Activated CD4-positive, CD25-positive, alpha-beta regulatory T cell treated with anti-CD3 and anti-CD28 coated beads, Interleukin-2, amount 50 U/mL, for 16 hours (primary cell): ENCODE data around the gene RABL3.
"Not testable (repeated sequence)": the region's sequence is repeated elsewhere in the genome, so short reads cannot be mapped to it uniquely, and the experiment has no call there.

Experiments used
- DNase-seq: peaks from one replicate; pipeline ENCODE4 v3.0.0-alpha.2; 2020; ENCODE audit warnings: low read depth, low spot score

Gene RABL3

DNA sequence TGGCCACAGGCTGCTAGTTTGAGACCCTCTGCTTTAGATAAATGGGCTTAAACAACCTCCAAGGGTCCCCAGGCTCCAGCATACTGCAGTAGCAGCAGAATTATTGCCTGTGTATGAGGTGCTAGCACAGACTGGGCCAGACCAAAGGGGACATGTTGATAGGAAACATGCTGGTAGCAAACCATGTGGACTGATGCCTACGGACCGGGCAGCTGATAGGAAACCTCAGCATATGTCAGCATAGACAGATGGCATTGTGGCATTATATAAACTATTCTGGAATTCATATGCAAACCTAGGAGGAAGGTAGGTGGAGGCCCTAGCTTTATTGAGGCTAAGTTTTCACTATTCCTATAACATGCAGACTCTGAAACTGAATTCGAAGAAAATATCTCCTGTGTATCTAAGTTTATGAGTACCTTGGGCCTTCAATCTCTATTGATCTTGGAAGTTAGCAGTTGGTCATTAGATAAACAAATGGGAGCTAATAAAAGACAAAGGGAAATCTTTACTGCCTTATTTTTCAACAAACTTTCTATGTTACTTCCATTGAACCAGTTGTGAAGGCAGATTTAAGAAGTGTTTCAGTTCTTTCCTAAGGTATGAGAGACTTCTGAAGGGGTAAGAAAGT, 58.5 kb downstream of the RABL3 start:
- DNase-seq, result no peak

DNA sequence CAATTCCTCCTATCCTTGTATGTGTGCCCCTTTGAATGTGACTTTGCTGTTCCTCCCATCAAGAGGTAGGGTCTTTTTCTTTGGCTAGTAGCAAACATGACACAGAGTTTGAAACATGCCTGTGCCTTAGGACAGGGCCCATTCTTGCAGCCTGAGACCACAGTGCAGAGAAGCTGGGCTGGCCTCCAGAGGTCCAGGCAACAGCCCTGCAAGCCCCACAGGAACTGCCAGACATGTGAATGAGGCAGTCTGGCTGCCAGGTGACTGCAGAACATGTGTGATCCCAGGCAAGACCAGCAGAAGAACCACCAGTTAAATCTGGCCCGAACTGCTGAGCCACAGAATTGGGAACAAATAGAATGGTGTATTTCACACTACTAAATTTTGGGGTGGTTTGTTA, 59.1 kb downstream of the RABL3 start:
- no peak for DNase-seq

DNA sequence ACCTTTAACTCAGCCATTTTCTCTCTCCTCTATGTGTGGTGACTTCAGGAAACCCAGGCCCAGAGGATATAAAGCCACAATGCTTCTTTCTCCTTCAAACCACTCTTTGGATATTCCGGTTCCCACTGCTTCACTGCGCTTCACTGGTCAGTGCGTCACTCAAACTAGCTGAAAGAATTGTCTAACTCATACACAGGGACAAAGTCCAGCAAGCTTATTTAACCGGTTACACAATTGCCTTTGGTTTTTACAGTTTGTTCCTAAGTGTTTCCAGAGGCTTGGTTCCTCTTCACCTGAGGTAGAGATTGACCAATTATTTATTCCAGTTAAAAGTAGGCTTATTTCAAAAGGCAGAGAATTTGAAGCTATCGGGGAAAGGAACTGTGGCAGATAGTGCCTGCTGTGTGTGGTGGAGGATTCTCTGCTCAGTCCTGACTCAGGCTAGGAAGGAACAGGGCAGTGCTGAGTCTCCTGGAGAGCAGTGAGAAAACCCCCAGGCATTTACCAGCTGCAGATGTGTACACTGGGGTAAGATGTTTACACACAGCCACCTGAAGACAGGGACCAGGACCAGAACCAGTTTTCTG, 60.1 kb downstream of the RABL3 start, which contains the start of gene HGD:
Gene HGD (minus strand): TSS at position 145 of the 587 bp plus-strand sequence. CDS start 128 bp downstream, at position 17.
- DNase-seq, result no peak

DNA sequence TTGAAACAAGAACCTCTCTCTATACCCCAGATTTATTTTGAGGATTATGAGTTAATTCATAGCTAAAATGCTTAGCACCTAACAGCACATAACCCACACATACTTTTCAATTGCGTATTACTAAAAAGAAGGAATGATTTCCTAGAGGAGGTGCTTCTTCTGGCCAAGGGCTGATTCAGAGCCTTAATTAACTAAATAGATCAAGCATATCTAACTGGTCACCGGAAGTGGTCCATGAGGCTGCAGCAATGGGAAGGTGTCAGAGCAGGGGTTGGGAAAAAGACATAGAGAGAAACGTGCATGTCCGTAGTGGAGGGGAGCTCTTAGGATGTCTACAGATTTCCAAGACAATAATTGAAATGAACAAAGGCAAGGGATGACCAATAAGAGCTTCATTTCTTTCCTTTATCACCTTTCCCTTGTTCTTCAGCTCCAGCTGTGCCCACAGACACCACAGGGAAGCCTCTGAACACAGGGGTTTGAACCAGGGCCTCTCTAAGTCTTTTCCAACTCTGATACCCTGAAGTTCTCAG, 60.7 kb downstream of the RABL3 start:
- DNase-seq, result no peak

DNA sequence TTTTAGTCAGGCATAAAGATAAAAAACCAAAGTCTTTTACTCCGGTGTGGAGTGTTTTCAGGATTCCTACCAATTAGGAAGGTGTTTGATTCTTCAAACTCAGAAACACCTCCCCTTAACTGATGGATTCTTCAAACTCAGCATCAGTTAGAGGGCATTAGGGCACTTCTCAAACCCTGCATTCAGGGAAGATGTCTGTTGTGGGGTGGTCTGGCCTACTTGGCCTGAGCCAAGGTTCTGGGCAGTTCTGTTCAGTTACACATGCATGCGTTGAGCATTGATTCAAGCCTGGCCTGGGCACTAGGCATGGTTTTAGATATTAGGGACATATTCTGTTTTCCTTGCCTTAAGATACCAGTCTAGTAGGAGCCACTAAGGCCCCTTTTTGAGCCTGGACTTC, 61.3 kb downstream of the RABL3 start:
- DNase-seq, result no peak

DNA sequence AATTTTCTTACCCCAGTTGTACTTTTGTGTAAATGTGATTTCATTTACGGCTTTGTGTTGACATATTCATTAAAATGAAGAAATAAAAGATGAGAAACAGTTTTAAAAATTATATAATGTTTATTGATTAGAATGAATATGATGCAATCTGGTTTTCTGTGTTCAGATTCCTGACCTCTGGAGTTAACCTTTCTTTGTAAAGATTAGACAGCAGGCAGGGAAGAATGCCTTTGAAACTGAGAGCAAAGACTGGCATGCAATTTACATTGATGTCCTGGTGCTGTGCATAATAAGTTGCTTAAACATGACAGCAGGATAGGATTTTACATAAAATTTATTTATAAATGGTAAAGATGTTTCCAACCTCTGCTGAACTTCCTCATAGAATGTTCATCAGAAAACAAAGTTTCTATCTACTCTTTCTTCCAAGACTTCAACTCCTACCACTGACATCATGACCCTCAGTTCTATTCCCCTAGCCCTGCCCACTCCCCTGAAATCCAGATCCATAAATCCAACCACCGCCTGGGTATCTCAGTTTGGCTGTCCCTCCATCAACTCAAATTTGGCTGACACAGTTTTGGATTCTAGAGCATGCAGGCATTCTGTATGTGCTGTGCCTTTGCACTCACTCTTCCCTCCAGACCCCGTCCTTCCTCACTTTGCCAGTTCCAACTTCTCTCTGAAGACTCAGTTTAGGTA, 62.0 kb downstream of the RABL3 start:
- DNase-seq, result no peak

DNA sequence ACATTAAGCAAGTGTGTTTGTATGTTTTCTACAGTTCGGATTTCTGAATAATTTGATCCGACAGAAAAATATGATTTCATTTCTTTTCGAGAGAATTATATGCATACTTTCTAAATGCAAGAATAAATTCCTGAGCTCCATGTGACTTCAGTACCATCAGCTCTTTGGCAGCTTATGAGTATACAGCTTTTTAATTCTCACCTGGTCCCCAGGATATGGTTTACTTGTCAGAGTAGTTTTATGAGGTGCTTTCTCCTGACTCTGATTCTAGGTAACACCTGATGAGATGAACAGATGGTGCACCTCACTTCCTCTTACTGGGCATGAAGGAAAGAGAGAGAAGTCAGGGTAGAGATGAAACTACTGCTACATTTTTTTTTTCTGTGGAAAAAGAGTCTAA, 63.3 kb downstream of the RABL3 start:
- no peak for DNase-seq

DNA sequence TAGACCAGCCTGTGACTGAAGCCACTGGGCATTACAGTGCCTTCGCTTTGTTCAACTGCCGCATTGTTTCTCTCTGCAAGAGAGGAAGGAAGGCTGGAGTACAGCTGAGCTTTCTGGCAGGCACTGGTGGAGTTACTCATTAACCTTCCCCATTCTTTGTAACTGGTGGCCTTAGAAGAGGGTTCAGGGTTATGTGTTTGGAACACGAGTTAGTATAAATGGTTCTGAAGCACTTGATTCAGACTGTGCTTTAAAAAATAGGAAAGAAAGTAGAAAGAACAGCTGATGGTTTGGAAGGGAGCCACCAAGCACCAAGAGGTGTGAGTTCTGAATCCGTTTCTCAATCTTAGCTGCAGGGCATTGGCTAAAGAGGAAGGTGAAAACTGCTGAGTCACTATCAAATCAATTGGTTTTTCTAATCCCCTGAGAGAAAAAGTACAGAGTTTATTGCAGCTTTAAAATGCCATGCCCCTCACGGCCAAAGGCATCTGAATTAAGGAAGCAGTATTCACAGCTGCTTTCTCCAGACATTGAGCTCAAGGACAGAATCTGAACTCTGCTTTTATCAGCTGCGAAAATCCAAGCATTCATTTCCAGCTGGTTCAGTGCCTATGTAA, 63.9 kb downstream of the RABL3 start:
- no peak for DNase-seq

DNA sequence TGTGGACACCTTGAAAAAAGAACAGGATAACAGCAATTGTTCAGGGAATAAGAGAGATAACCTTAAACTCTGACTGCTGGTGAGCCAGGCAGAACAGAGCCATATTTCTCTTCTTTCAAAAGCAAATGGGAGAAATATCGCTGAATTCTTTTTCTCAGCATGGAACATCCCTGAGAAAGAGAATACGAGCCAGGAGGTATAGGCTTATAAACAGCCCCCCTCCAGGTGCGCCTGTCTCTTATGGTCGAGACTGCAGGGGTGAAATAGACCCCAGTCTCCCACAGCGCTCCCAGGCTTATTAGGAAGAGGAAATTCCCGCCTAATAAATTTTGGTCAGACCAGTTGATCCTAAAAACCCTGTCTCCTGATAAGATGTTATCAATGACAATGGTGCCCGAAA, 65.1 kb downstream of the RABL3 start:
- not testable (repeated sequence) for DNase-seq

DNA sequence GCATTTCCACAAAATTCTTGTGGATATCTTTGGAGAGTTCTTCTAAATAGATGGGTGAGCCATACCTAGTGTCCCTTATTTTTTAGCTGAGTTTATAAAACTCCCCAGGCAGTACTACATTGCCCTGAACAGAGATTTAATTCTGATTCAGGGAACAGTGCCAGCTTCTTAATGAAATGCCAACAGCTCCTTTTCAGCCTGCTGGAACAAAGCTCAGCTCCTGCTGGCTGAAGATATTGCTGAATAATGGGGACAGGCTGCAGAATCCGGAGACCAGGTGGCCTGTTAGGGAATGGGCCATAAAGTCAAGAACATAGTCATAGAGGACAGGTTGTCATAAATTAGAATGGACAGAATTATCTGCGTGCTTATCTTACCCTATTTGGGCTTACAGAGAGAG, 69.2 kb downstream of the RABL3 start:
- no peak for DNase-seq

DNA sequence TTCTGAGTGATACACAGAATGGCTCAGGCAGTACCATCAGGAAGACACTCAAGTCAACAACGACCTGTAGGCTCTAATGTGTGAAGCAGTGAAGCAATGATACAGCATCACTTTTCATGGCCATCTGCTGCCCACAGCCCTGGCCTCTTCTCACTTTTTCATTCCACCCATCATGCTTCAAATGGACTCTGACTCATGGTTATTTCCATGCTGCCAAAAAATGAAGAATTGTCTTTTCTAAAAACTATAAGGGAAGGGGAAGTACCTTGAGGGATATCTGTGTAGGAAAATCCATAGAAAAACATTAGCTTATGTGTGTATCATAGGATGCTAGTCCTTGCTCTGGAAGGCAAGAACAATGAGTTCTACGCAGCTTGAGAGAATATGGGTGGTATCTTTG, 71.7 kb downstream of the RABL3 start:
- no peak for DNase-seq

DNA sequence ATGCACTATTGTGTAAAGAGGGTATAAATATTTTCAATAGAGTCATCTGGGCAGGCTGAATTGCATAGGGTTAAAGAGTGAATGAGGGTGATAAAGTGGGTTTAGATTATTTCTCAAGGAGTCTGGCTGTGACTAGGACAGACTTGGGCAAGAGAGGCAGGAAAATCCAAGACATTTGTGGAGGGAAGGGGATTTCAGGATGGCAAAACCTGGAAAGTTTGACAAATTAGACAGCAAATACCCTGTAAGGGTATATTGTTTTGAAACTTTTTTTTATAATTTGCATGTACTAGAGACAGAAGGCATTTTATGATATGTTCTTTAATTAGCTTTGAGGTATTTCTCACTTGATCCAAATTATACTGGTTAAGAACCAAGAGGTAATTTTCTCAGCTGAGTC, 77.4 kb downstream of the RABL3 start:
- DNase-seq, result no peak

DNA sequence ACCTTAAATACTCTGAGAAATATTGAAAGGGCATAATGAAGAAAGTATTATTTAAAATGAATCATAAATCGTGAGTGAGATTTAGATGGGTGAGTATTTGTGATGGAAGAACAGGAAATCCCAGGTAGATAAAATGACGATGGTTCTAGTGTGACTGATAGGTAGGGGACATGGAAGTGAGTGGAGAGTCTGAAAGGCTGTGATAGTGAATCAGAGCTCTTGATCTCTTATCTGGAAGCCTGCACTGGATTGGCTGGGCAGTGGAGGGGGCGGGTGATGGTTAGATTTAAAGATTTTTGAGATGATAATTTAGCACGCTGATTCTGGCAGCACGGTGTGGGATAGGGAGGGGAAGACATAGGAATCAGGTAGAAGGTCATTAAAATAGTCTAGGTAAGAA, 80.4 kb downstream of the RABL3 start:
- no peak for DNase-seq

DNA sequence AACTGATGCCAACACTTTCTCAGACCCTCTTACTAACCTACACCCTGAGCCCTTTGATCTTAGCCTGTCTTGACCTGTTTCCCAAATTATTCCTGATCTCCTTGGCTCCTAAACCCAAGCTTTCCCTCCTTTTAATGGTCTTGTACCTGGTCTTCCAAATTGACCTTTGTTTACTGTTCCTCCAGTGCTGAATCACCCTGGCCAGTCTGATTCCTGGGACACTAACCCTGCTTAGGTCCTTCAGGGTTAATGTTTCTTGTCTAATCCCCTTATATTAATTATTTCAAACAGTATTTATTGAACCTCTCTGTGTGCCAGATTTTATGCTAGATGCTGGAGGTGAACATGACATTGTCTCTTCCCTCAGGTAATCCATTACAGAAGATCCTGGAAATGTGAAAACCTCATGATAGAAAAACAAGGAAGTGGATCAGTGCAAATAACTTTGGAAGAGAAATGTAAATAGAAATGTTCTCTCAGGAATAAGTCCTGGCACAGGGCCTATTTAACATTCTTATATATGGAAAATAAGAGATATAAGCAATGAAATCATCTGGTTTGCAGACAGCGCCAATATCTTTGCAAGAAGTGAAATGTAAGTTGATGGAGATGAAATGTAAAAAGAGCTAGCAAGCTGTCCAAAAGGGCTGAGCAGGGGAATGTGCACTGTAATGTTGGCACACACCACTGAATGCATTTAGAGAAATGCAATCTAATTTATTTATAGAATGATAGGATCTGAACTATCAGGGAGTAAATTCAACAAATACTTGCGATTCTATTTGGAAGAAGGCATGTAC, 81.0 kb downstream of the RABL3 start:
- no peak for DNase-seq

DNA sequence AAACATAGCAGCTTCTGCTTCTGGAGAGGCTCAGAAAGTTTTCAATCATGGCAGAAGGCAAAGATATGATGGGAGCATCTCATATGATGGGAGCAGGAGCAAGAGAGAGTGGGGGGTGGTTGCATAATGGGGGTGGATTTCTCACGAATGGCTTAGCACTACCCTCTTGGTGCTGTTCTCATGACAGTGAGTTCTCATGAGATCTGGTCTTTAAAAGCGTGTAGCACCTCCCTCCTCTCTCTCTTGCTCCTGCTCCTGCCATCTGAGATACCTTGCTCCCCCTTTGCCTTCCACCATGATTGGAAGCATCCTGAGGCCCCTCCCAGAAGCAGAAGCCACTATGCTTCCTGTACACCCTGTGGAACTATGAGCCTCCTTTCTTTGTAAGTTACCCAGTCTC, 82.5 kb downstream of the RABL3 start:
- DNase-seq, result no peak

DNA sequence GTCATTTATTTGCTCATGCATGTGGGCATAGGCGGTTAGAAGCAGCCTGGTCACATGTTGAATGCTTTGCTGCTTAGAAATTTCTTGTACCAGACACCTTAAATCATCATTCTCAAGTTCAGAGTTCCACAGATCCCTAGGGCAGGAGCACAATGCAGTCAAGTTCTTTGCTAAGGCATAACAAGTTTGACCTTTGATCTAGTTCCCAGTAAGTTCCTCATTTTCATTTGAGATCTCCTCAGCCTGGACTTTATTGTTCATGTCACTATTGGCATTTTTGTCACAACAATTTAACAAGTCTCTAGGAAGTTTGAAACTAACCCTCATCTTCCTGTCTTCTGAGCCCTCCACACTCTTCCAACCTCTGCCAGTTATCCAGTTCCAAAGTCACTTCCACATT, 83.0 kb downstream of the RABL3 start:
- DNase-seq, result no peak

DNA sequence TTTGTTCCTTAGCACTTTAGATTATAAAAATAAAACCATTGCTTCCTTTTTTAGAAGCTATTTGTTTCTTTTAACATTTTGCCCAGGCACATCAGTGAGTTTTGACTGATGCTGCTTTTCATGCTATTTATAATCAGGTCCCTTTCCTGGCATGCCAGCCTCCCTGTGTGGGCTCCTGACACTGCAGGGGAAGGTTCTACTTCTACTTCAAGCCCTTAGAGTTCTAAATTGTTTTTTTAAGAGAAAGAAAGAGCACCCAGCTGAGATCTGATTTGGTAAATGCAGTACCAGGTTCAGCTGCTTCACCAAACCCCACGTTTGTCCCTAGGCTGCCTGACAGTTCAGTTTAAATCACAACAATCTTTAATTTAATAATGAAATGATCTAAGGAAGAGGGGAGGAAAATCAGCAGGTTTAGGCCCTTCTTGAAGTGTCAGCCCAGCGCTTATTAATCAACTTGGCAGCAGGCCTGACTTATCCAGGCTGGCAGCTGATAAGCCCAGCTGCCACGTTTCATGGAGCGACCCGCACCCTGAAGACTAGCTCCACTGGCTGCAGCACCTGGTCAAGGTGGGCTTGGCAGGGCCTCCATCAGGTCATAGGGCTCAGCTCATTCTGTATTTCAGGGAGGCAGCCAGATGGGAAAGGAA, 89.3 kb downstream of the RABL3 start:
- no peak for DNase-seq

DNA sequence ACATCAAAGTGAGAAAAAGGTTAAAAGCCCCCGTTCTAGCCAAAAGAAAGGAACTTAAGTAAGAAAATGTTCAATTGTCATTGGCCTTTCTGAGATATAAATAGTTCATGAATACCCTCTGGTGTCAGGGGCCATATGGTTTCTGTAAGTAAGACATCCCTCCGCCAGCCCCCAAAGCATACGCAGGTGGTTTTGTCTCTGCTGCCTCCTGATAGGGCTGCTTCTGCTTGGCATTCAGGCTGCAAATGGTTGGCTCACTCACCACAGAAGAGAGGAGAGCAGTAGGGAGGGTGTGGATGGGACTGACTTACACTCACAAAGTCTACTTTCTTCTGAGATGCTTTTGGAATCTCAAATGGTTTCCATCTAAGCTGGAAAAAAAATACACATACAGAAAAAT, 90.0 kb downstream of the RABL3 start:
- no peak for DNase-seq

DNA sequence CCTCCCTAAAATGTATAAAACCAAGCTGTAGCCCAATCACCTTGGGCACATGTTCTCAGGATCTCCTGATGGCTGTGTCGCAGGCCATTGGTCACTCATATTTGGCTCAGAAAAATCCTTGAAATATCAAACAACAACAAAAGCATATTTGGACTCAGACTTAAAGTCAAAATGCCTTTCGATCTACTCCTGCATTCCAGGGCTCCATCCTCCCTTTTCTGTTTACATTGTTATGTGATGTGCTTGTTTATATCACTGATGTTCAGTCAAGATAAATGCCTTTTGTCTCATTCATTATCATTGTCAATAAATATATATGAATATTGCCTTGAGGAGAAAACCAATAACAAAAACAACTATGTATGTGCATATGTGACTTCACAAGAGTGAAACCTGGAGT, 92.0 kb downstream of the RABL3 start:
- no peak for DNase-seq

DNA sequence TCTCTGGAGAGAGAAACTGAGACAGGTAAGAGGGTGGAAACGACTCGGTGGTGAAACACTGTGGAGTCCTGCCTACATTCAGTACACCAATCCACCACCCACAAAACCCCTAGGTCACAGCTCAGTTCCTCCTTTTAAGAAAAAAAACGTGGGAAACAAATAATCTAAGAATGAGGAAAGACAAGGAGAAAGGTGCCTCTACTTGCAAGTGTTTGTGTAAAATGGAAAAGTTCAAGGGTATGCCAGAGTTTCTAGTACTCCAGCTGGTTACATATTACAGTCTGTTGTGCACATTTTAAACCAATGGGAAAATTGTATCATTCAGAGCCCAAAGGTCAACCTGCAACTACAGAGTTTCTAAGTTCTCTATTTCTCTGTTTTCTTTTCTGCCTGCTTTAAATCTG, 92.5 kb downstream of the RABL3 start:
- DNase-seq, result no peak

DNA sequence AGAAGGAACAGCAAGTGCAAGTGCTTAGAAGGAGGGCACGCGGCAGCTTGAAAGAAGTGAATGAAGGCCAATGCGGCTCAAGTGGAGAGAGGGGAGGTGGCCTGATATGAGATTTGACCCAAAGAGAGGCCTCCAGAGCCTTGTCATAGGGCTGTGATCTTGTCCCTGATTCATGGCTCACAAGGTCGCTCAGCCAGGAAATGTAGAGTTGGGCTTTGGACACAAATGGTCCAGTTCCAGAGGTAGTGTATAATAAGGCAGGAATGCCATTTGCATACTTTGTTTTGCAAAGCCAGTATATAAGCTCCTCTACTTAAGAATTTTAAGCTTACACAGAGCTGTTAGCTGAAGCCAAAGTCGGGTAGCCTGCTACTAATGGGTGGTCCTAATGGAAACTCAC, 94.0 kb downstream of the RABL3 start:
- DNase-seq, result no peak
